ENCODE data around the gene C1QA. TPM values are rescaled to one million over a fixed set of nuclear protein-coding genes. Genes with fewer than 3 reads are reported as not detected.

Gene C1QA
- total and polyA plus RNA-seq, 2 donors (not counting 1 experiment from before 2014, with no cell fraction given) = not detected

DNA sequence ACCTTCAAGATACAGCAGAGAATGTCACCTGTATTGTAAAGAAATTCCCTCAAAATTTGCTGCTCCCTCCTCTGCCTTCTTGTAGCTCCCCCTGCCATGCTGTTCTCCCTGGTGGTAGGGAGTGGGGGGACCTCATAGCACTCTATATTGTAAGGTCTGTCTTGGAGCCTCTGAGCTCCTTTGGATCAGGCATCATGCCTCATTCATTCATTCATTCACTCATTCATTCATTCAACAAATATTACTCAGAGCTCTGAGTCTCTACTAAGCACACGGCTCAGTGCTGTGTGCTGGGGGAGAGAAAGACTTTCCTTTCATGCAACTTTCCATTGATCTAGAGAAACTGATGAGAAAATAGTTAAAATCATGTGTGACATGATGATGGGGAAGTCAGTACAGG is 47.1 kb downstream of the C1QA start:
- H3K27me3 ChIP-seq (ENCODE audit: control insufficient read depth, insufficient read depth, low read length) = peaks cover 9% of the 10 kb centered on the region
- no peak for TF ChIP-seq EZH2 (IDR thresholded peaks at IDR 0.05; ENCODE audit: low read length, missing control alignments)
- TF ChIP-seq, protein P1, sequence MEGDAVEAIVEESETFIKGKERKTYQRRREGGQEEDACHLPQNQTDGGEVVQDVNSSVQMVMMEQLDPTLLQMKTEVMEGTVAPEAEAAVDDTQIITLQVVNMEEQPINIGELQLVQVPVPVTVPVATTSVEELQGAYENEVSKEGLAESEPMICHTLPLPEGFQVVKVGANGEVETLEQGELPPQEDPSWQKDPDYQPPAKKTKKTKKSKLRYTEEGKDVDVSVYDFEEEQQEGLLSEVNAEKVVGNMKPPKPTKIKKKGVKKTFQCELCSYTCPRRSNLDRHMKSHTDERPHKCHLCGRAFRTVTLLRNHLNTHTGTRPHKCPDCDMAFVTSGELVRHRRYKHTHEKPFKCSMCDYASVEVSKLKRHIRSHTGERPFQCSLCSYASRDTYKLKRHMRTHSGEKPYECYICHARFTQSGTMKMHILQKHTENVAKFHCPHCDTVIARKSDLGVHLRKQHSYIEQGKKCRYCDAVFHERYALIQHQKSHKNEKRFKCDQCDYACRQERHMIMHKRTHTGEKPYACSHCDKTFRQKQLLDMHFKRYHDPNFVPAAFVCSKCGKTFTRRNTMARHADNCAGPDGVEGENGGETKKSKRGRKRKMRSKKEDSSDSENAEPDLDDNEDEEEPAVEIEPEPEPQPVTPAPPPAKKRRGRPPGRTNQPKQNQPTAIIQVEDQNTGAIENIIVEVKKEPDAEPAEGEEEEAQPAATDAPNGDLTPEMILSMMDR (conservative IDR thresholded peaks at IDR 0.05 in 1 of 2, IDR thresholded peaks at IDR 0.05 in 1 of 2; ENCODE audit: low read depth in 1 of 2, low read length in 2 of 2) = no peak

DNA sequence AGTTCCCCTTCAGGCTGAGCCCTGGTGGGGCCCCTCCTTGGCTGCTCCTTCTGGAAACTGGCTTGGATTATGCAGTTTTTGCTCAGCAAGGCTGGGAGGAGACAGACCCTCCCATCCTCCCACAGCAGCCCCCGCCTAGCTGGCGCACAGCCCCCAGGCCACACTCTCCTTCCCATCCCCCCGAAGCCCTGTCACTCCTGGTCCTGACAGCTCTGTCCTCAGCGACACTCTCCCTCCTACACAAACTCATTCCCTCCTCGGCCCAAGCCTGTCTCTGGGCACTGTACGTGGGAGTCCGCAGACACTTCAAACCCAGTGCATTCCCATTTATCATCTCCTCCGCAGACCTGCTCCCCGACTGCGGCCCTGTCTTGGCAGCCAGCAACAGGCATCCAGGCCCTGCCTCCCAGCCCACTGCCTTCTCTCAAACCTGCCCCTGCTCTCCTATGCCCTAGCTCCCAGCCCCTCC is 49.2 kb downstream of the C1QA start:
- no peak overlapping the region for H3K4me3 ChIP-seq (replicated peaks in 1 of 4; ENCODE audit: control extremely low read depth in 1 of 4, insufficient read depth in 1 of 4, low read depth in 3 of 4, low read length in 4 of 4)
- peaks cover 9% of the 10 kb centered on the region for H3K27me3 ChIP-seq (ENCODE audit: control insufficient read depth, insufficient read depth, low read length)
- H3K36me3 ChIP-seq (ENCODE audit: control insufficient read depth, insufficient read depth, low read length) = no peaks in the 10 kb centered on the region
- H3K79me2 ChIP-seq (ENCODE audit: control insufficient read depth, insufficient read depth, low read length) = no peaks in the 10 kb centered on the region
- H4K20me1 ChIP-seq (ENCODE audit: control insufficient read depth, extremely low read depth, insufficient read depth, low read length) = no peaks in the 10 kb centered on the region
- no peak overlapping the region for H3K27ac ChIP-seq (ENCODE audit: insufficient read depth, low read length)
- H3K9ac ChIP-seq (ENCODE audit: insufficient read depth, low read length) = no peak overlapping the region
- no peaks in the 10 kb centered on the region for H3K9me3 ChIP-seq (ENCODE audit: control insufficient read depth, insufficient read depth, low read depth, low read length)
- TF ChIP-seq EZH2 (IDR thresholded peaks at IDR 0.05; ENCODE audit: low read length, missing control alignments) = no peak
- TF ChIP-seq, protein P1 (conservative IDR thresholded peaks at IDR 0.05 in 1 of 2, IDR thresholded peaks at IDR 0.05 in 1 of 2; ENCODE audit: low read depth in 1 of 2, low read length in 2 of 2) = no peak
- peaks cover 4% of the 10 kb centered on the region for H3K4me1 ChIP-seq (ENCODE audit: control insufficient read depth, extremely low read depth, insufficient read depth, low read length)
- DNase-seq (ENCODE audit: low read depth in 2 of 2) = peak in 1 of 2 donors; percentile 69
- no peak overlapping the region for H2AFZ ChIP-seq (ENCODE audit: low read length)
- H3K4me2 ChIP-seq (ENCODE audit: extremely low read depth, insufficient read depth, low read length) = no peak overlapping the region

More for the DNA sequence above, 47.1 kb downstream of the C1QA start:
- no peaks in the 10 kb centered on the region for H3K36me3 ChIP-seq (ENCODE audit: control insufficient read depth, insufficient read depth, low read length)
- no peaks in the 10 kb centered on the region for H3K4me1 ChIP-seq (ENCODE audit: control insufficient read depth, extremely low read depth, insufficient read depth, low read length)
- no peak overlapping the region for H3K4me3 ChIP-seq (replicated peaks in 1 of 4; ENCODE audit: control extremely low read depth in 1 of 4, insufficient read depth in 1 of 4, low read depth in 3 of 4, low read length in 4 of 4)
- no peak overlapping the region for H3K4me2 ChIP-seq (ENCODE audit: extremely low read depth, insufficient read depth, low read length)
- no peak for DNase-seq (ENCODE audit: low read depth in 2 of 2)
- no peak overlapping the region for H2AFZ ChIP-seq (ENCODE audit: low read length)
- no peak overlapping the region for H3K9ac ChIP-seq (ENCODE audit: insufficient read depth, low read length)
- no peaks in the 10 kb centered on the region for H3K9me3 ChIP-seq (ENCODE audit: control insufficient read depth, insufficient read depth, low read depth, low read length)
- no peak overlapping the region for H3K27ac ChIP-seq (ENCODE audit: insufficient read depth, low read length)
- no peaks in the 10 kb centered on the region for H3K79me2 ChIP-seq (ENCODE audit: control insufficient read depth, insufficient read depth, low read length)
- H4K20me1 ChIP-seq (ENCODE audit: control insufficient read depth, extremely low read depth, insufficient read depth, low read length) = no peaks in the 10 kb centered on the region

DNA sequence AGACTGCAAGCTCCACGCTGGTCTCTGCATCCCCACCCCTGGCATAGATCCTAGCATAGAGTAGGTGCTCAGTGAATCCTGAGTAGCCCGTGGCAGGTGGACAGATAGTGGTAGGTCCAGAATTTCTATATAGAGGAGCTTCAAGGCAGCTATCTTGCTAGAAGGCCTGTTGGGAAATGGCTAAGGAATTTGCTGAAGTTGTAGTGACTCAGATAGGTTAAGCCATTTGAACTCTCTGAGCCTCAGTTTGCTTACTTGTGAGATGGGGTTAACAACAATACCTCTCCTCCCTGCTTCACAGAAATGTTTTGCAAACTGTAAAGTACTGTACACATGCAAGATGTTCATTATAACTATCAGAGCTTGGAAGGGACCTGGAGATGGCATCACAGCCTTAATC is 50.8 kb downstream of the C1QA start:
- Histone ChIP-seq H3K4me1 (ENCODE audit: control insufficient read depth, extremely low read depth, insufficient read depth, low read length) (peaks cover 4% of the 10 kb centered on the region), H3K36me3 (ENCODE audit: control insufficient read depth, insufficient read depth, low read length) (no peaks in the 10 kb centered on the region), H3K9ac (ENCODE audit: insufficient read depth, low read length) (no peak overlapping the region), H3K27ac (ENCODE audit: insufficient read depth, low read length) (no peak overlapping the region), H3K9me3 (ENCODE audit: control insufficient read depth, insufficient read depth, low read depth, low read length) (no peaks in the 10 kb centered on the region), H3K27me3 (ENCODE audit: control insufficient read depth, insufficient read depth, low read length) (peaks cover 9% of the 10 kb centered on the region), H3K4me2 (ENCODE audit: extremely low read depth, insufficient read depth, low read length) (no peak overlapping the region), H4K20me1 (ENCODE audit: control insufficient read depth, extremely low read depth, insufficient read depth, low read length) (no peaks in the 10 kb centered on the region), H2AFZ (ENCODE audit: low read length) (no peak overlapping the region), H3K4me3 (replicated peaks in 1 of 4; ENCODE audit: control extremely low read depth in 1 of 4, insufficient read depth in 1 of 4, low read depth in 3 of 4, low read length in 4 of 4) (no peak overlapping the region), H3K79me2 (ENCODE audit: control insufficient read depth, insufficient read depth, low read length) (no peaks in the 10 kb centered on the region)
- no peak for DNase-seq (ENCODE audit: low read depth in 2 of 2)
- TF ChIP-seq EZH2 (IDR thresholded peaks at IDR 0.05; ENCODE audit: low read length, missing control alignments) = no peak
- TF ChIP-seq, protein P1 (conservative IDR thresholded peaks at IDR 0.05 in 1 of 2, IDR thresholded peaks at IDR 0.05 in 1 of 2; ENCODE audit: low read depth in 1 of 2, low read length in 2 of 2) = no peak

Data from fibroblast of lung (primary cell).